HG03095 (cell line): ENCODE data around the gene HEBP1.

ENCODE experiments used
- ATAC-seq: cut with Tn5 transposase; IDR thresholded peaks from one replicate; pipeline ENCODE4 v1.9.1; 2021; ENCODE audit warnings: moderate library complexity; ENCODE audit not compliant: unreplicated experiment

HEBP1 gene

DNA sequence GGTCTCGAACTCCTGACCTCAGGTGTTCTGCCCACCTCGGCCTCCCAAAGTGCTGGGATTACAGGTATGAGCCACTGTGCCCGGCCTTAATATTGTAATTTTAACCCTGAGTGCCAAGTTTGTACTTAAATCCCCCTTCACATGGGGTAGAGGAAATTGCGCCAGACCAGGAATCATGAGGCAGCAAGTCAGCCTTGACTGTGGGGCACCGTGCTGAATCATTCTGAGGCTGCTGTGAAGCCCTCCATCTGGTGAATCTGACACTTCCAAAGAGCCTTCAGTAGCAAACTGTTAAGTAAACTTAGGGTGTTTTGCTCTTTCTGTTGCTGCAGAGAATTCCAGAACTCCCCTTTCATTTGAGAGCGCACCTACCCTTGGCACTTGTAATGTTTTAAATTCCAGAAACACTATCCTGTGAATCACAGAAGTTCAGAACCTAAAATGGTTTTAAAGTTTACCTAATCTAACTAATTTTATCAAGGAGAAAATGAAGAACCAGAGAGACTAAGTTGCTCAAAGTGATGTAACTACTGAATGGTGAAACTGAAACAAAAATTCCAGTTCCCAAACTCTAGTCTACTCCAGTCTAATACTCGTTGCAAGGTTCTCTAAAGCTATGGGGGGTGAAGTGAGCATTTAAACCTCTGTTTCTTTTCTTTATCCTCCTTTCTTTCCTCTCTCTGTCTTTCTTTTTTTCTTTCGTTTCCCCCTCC, 7.5 kb downstream of the HEBP1 start:
- no peak for ATAC-seq

GRCh38 chr12:12990700-12991468, 9.2 kb downstream of the HEBP1 start:
- no peak for ATAC-seq

- ATAC-seq: no peak
These were observed 12.6 kb downstream of the HEBP1 start for GRCh38 chr12:12987421-12987820.

GRCh38 chr12:12986775-12987331, 13.2 kb downstream of the HEBP1 start:
- ATAC-seq: no peak

DNA sequence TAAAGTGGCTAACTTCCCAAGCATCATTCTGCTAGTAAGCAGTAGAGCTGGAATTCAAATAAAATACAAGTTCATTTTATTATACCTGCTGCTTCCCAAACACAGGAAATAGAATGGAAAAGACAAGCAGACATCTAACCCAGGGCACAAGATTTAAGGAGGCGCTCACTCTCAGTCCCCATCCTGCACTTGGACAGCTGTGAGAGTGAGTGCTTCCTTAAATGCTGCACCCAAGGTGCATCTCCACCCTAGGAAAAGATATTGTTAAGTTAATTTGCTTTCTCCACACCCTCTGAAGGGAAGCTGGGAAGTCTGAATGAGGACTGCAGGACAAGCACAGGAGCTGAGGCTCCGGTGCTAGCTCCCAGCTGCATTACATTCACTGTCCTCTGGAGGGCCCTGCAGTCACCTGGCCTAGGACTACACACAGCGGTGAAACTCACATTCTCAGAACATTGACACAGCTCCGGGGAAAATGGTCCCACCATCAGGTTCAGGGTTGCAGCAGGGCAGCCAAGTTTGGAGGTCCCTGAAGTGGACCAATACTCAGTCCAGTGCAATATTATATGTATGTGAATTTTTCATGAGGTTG, 14.2 kb downstream of the HEBP1 start:
- ATAC-seq: no peak

GRCh38 chr12:12984149-12984548, 15.9 kb downstream of the HEBP1 start:
- ATAC-seq: no peak

GRCh38 chr12:12983420-12984035, 16.5 kb downstream of the HEBP1 start:
- ATAC-seq: no peak

DNA sequence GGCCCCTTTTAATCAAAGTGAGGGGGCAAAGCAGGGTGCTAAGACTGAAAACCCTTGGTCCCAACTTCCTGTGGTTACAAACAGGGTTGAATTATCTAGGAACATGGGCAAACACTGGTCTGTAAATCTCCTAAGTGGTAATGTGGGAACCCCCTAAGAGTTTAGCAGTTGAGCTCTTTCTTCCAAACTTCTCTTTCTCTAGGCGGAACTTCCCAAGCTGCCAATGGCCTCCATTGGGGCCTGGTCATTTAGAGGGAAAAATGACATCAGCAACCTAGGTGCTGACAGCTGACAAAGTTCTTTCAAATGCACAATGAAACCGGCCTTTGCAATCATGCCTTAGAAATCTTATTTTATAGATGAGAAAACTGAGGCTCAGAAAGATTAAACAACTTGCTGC, 17.7 kb downstream of the HEBP1 start:
- no peak for ATAC-seq

DNA sequence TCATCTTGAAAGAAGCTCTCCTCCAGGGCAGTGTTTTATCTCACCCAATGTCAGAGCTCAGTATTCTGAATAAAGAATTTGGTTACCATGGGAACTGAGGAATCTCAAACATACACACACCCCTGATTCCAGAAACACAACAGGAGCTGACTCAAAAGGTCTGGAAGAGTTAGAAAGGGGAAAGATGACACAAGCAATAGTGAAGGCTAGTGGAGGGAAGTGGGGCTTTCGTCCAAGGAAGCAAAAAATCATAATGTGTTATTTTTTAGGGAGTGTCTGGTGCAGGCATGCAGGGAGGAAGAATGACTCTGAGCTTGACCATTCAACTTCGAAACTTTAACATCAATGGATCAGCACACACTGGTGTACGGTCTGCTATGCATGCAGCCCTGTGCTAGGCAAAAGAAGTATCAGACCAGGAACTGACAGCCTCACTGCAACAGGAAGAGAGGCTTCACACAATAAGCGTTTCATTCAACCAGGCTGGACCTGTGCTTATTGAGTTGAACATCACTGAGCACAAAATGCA, 20.3 kb downstream of the HEBP1 start:
- ATAC-seq: no peak

DNA sequence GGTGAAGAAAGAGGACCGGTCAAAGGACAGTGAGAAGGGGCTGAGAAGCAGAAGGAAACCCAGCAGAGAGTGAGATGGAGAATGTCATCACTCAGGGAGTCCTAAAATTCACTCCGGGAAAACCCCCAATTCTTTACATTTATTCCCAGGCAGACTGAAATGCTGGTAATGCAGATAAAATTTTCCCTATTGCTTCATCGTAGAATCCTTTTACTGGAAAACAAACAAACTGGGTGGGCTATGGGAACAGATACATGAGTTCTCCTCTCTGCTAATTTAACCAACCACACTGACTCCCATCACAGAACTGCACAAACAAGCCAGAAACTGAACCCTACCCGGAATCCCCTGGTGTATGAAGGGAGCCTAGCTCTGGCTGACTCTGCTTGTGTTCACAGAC, 20.9 kb downstream of the HEBP1 start:
- no peak for ATAC-seq

DNA sequence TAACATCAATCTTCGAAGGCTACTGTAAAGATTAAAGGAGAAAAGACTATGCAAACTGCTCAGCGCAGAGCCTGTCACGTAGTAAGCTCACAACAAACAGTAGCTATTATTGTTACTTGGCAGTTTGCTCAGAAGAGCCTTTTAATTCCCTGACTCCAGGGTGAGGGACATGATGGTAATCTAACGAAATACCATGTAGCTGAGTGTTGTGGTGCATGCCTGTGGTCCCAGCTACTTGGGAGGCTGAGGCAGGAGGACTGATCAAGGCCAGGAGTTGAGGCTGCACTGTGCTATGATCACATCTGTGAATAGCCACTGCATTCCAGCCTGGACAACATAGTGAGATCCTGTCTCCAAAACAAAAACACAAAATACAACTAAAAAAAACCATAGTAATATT, 22.8 kb downstream of the HEBP1 start:
- ATAC-seq: no peak

GRCh38 chr12:12976366-12976765, 23.7 kb downstream of the HEBP1 start:
- ATAC-seq: no peak

DNA sequence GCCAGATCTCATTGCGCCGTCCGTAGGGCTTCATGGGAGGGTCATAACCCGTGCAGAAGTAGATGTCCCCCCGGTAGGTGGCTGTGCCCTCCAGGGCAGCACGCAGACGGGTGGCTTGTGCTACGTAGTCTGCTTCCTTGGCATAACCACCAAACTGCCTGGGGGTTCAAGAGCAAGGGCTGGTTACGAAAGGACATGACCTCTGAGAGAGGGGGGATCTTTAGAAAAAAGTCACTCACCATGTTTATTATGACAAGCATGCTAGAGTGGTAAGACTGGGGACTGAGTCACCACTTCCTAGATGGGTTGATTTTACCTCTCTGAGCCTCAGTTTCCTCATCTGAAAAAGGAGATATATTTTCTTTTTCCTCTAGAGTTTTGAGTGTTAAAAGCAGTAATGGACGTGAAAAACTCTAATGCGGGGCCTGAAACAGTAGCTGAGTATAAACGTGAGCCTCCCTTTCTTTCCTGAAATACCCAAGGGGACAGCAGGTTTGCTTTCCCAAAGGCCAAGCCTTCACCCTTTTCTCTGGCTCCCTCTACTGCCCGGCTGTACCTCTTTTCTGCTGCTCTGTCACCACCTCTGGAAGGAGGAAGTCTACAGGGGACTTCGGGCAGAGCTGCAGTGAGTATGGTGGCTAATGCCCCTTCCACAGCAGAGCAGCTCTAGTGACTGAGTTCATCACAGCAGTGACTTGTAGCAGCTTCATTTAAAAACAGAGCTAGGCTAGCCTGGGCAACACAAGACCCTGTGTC, 24.6 kb downstream of the HEBP1 start:
- ATAC-seq: no peak

GRCh38 chr12:12974211-12974610, 25.9 kb downstream of the HEBP1 start:
- no peak for ATAC-seq

DNA sequence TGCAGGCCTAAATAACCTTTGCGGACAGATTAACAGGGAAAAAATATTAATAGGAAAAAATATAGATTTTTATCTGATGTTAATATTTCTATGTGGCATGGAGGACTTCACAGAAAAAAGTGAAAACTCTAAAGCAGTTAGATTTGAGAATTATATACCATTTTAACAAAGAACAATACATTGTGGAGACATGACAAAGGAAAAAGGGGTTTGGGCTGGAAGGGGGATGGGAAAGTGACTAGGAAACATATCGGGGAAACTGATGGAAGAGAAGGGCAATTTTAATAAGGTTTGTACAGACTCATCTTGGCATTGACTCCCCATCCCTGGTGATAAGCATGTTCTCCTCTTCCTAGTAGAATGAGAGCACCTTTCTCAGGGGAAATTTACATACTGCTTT, 27.0 kb downstream of the HEBP1 start:
- no peak for ATAC-seq

- ATAC-seq: no peak
These were observed 34.2 kb downstream of the HEBP1 start for GRCh38 chr12:12965836-12966235.

DNA sequence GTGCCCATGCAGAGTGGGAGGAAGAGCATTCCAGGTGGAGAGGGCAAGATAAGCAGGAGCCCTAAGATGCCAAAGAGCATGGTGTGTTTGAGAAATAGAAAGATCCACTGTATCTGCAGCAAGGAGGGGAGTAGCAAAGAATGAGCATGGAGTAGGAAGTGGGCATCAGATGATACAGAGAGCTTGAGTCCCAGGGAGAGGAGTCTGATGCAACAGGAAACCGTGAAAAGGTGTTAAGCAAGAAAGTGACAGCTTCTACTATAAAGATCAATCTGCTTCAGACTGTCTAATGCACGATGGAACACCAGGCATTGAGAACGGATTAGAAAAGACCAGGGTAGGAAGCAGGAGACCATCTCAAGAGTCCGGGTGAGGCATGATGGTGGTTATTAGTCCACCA, 35.8 kb downstream of the HEBP1 start:
- ATAC-seq: no peak

- no peak for ATAC-seq
These were observed 39.3 kb downstream of the HEBP1 start for GRCh38 chr12:12960639-12961209.

DNA sequence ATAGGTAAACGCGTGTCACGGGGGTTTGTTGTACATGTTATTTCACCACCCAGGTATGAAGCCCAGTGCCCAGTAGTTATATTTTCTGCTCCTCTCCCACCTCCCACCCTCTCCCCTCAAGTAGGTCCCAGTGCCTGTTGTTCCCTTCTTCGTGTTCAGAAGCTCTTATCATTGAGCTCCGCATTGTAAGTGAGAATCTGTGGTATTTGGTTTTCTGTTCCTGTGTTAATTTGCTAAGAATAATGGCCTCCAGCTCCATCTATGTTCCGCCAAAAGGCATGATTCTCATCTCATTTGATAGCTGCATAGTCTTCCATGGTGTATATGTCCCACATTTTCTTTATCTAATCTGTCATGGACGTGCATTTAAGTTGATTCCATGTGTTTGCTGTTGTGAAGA, 41.2 kb downstream of the HEBP1 start:
- no peak for ATAC-seq
